ENCODE data around the gene ERBB3.

GRCh38 chr12:56042843-56043242 is 37.1 kb upstream of the ERBB3 start:
- TF ChIP-seq CTCF (IDR thresholded peaks at IDR 0.05): no peak
- TF ChIP-seq POLR2A (IDR thresholded peaks at IDR 0.05): no peak
